Lung (tissue), 12 donors: Measurements from ENCODE around the gene SLC19A1. TPM values are rescaled to one million over a fixed set of nuclear protein-coding genes. Genes with fewer than 3 reads are reported as not detected.

Experiments
- ATAC-seq: fragments of 200-7000 bp; cut with Tn5 transposase; one replicate; pipeline ENCODE4 v1.9.1; 2020; ENCODE audit warnings: moderate number of reproducible peaks; ENCODE audit not compliant: insufficient read depth, low FRiP score
- DNase-seq, 3 donors: peaks; one replicate each; pipeline ENCODE4 v3.0.0-alpha.2; 2013 to 2017
- H3K27ac ChIP-seq, 2 donors: one replicate each; pipeline ENCODE4 v1.5.1; 2013; ENCODE audit warnings: mild to moderate bottlenecking in 2 of 2, moderate library complexity in 2 of 2, control low read depth in 1 of 2, inconsistent platforms in 1 of 2, low read depth in 1 of 2, low read length in 1 of 2
- H3K27me3 ChIP-seq, 3 donors: one replicate each; pipeline ENCODE4 v1.5.1; 2013; ENCODE audit warnings: low read length in 2 of 3; ENCODE audit not compliant: control insufficient read depth in 3 of 3, insufficient read depth in 3 of 3
- H3K36me3 ChIP-seq, 4 donors: one replicate each; pipeline ENCODE4 v1.5.1; 2013; ENCODE audit warnings: low read length in 4 of 4, mild to moderate bottlenecking in 1 of 4, moderate library complexity in 1 of 4; ENCODE audit not compliant: control insufficient read depth in 4 of 4, insufficient read depth in 4 of 4
- H3K4me1 ChIP-seq, 5 donors: one replicate each; pipeline ENCODE4 v1.5.1; 2013; ENCODE audit warnings: low read length in 5 of 5, mild to moderate bottlenecking in 2 of 5, moderate library complexity in 1 of 5; ENCODE audit not compliant: control insufficient read depth in 5 of 5, insufficient read depth in 5 of 5
- H3K4me3 ChIP-seq: one replicate; pipeline ENCODE4 v1.5.1; 2013; ENCODE audit warnings: mild to moderate bottlenecking, control low read depth, moderate library complexity
- H3K9ac ChIP-seq, 2 donors: one replicate each; pipeline ENCODE4 v1.5.1; 2013; ENCODE audit warnings: low read length in 2 of 2, control low read depth in 1 of 2; ENCODE audit not compliant: insufficient read depth in 1 of 2
- H3K9me3 ChIP-seq, 4 donors: one replicate each; pipeline ENCODE4 v1.5.1; 2013; ENCODE audit warnings: low read length in 3 of 4, mild to moderate bottlenecking in 1 of 4, moderate library complexity in 1 of 4; ENCODE audit not compliant: control insufficient read depth in 4 of 4, insufficient read depth in 3 of 4
- CTCF ChIP-seq: IDR thresholded peaks from 2 replicates; pipeline ENCODE4 v1.5.1; 2012; ENCODE audit warnings: mild to moderate bottlenecking; ENCODE audit errors: control extremely low read depth, extremely low read depth
- WGBS, 2 donors: extraction: QIAGEN DNeasy Blood & Tissue Kit; methylation state at CpG; one replicate each; pipeline ENCODE4 v1.1.7; 2013; 5-methylcytosine and 5-hydroxymethylcytosine counted together
- polyA plus RNA-seq, 2 donors: library from polyadenylated mRNA; stranded (reverse); fragments of 200-250 nt; gene quantifications; one replicate each; pipeline ENCODE4 v1.2.1, GENCODE V29; 2013
- total RNA-seq, 2 donors: library from RNA; depleted of rRNA in 1 of 2; stranded (reverse); fragments of >200 nt in 1 of 2; gene quantifications; one replicate each; pipeline ENCODE4 v1.2.1, GENCODE V29; 2014 to 2021
- donor health status: control.
- donor health status: control.
- donor health status: Bipolar disorder and iron deficiency.
- donor health status: healthy.
- donor health status: DM: yes; HTN: yes; CAD: no.

The SLC19A1 gene
- total and polyA plus RNA-seq, 4 donors, result 23.8 to 42.0 (median 26.2) TPM

GRCh38 chr21:45522986-45523385 is 19.3 kb downstream of the SLC19A1 start:
- ATAC-seq (no peak), DNase-seq (no peak)
- 83 to 95% methylated on average over 6 of the region's 6 CpGs for WGBS, 2 donors

DNA sequence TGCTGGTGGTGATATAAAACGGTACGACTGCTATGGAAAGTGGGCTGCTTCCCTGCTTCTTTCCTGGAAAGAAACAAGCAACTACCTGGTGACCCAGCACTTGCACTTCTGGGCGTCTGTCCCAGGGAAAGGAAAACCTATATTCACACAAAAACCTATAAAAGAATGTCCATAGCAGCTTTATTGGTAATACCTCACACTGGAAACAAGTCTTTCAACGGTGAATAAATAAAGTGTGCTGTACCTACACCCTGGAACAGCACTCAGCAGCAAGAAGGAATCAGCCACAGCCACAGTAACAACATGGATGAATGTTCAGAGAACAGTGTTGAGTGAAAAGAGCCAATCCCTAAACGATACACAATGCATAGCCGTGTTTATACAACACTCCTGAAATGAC is 19.9 kb downstream of the SLC19A1 start:
- peaks cover 0 to 19% (median 6%) of the 10 kb centered on the region in 4 donors for H3K9me3 ChIP-seq
- no peak overlapping the region for H3K27ac ChIP-seq
- peaks cover 0 to 15% (median 6%) of the 10 kb centered on the region in 5 donors for H3K4me1 ChIP-seq
- H3K9ac ChIP-seq, result no peak overlapping the region
- no peaks in the 10 kb centered on the region for H3K27me3 ChIP-seq
- peaks cover 0 to 21% (median 5%) of the 10 kb centered on the region in 4 donors for H3K36me3 ChIP-seq
- no peak for TF ChIP-seq CTCF
- ATAC-seq (no peak), DNase-seq (no peak)
- WGBS, 2 donors, result 91 to 92% methylated on average over 6 of the region's 6 CpGs
- no peak overlapping the region for H3K4me3 ChIP-seq

More at GRCh38 chr21:45522986-45523385, 19.3 kb downstream of the SLC19A1 start:
- H3K27ac ChIP-seq, result no peak overlapping the region
- peaks cover 0 to 15% (median 6%) of the 10 kb centered on the region in 5 donors for H3K4me1 ChIP-seq
- H3K9ac ChIP-seq, result no peak overlapping the region
- peaks cover 0 to 21% (median 5%) of the 10 kb centered on the region in 4 donors for H3K36me3 ChIP-seq
- no peak for TF ChIP-seq CTCF
- H3K4me3 ChIP-seq, result no peak overlapping the region
- peaks cover 0 to 19% (median 6%) of the 10 kb centered on the region in 4 donors for H3K9me3 ChIP-seq
- no peaks in the 10 kb centered on the region for H3K27me3 ChIP-seq

DNA sequence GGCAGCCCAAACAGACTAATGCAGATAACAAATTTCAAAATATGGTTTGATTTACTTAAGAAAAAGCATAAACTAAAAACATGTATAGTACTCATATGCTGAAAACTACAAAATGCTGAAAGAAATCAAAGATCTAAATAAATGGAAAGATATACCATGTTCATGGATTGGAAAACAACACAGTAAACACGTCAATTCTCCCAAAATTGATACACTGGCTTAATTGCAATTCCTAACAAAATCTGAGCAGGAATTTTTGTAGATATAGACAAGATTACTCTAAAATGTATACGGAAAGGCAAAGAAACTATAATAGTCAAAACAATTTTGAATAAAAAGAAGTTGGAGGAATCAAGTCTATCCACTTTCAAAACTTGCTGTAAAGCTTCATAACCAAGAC is 21.0 kb downstream of the SLC19A1 start:
- H3K4me1 ChIP-seq, result peaks cover 0 to 15% (median 6%) of the 10 kb centered on the region in 5 donors
- no peak for TF ChIP-seq CTCF
- WGBS, 2 donors, result 98 to 99% methylated on average over 2 of the region's 2 CpGs
- H3K27me3 ChIP-seq, result no peaks in the 10 kb centered on the region
- H3K9me3 ChIP-seq, result peaks cover 2 to 19% (median 6%) of the 10 kb centered on the region in 4 donors
- no peak overlapping the region for H3K9ac ChIP-seq
- H3K27ac ChIP-seq, result no peak overlapping the region
- H3K36me3 ChIP-seq, result peaks cover 0 to 21% (median 7%) of the 10 kb centered on the region in 4 donors
- no peak for ATAC-seq
- no peak overlapping the region for H3K4me3 ChIP-seq
- DNase-seq, result no peak

DNA sequence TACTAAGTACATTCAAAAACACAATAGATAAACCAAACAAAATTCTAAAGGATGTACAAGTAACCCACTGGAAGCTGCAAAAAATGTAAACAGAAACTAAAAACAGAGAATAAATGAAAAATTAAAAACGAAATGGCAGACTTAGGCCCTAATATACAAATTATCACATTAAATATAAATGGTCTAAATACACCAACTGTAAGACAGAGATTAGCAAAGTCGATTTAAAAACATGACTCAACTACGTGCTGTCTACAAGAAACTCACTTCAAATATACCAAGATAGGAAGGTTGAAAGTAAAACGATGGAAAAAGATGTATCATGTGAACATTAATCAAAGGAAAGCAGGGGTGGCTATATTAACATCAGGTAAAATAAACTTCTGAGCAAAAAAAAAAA is 23.1 kb downstream of the SLC19A1 start:
- DNase-seq (no peak), ATAC-seq (no peak)
- Histone ChIP-seq H3K9ac (no peak overlapping the region), H3K27ac (no peak overlapping the region), H3K4me3 (no peak overlapping the region), H3K9me3 (peaks cover 2 to 19% (median 6%) of the 10 kb centered on the region in 4 donors), H3K27me3 (no peaks in the 10 kb centered on the region), H3K36me3 (peaks cover 0 to 21% (median 12%) of the 10 kb centered on the region in 4 donors), H3K4me1 (peaks cover 0 to 13% (median 6%) of the 10 kb centered on the region in 5 donors)
- WGBS, 2 donors, result 94 to 95% methylated on average over 4 of the region's 4 CpGs
- TF ChIP-seq CTCF, result no peak
